Globus pallidus (tissue), 1 donor: ENCODE data around the gene PSMB3.
A peak's percentile ranks its signal among the peaks of the same experiment; 100 is the strongest.
"Not testable (repeated sequence)": the region's sequence is repeated elsewhere in the genome, so short reads cannot be mapped to it uniquely, and the experiment has no call there.

Experiments used
- DNase-seq: peaks from one replicate; pipeline ENCODE4 v3.0.0-alpha.2; 2015; ENCODE audit warnings: low spot score

Gene PSMB3

DNA sequence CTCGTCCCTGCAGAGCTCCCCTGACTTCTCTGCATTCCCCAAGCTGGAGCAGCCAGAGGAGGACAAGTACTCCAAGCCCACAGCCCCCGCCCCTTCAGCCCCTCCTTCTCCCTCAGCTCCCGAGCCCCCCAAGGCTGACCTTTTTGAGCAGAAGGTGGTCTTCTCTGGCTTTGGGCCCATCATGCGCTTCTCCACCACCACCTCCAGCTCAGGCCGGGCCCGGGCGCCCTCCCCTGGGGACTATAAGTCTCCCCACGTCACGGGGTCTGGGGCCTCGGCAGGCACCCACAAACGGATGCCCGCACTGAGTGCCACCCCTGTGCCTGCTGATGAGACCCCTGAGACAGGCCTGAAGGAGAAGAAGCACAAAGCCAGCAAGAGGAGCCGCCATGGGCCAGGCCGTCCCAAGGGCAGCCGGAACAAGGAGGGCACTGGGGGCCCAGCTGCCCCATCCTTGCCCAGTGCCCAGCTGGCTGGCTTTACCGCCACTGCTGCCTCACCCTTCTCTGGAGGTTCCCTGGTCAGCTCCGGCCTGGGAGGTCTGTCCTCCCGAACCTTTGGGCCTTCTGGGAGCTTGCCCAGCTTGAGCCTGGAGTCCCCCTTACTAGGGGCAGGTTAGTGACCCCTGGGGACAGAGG lies 36.1 kb upstream of the PSMB3 start:
- no peak for DNase-seq

DNA sequence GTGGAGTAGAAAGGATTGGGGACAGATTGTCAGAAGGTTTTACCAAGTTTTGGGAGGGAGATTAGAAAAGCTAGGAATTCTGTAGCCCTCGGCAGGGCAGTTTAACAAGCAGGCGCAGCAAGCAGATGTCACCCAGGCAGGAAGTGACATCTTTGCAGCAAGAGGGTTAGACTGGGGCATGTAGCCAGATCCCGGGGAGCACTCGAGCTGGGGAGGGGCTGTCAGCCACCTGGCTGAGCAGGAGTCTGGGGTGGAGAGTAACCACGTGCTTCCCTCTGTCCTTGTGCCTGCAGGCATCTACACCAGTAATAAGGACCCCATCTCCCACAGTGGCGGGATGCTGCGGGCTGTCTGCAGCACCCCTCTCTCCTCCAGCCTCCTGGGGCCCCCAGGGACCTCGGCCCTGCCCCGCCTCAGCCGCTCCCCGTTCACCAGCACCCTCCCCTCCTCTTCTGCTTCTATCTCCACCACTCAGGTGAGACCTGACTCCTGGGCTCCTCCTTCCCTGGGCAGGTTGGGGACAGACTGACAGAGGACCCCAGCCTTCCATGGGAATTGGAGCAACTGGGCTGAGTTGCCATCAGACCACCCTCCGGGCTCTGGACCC lies 35.3 kb upstream of the PSMB3 start:
- no peak for DNase-seq

DNA sequence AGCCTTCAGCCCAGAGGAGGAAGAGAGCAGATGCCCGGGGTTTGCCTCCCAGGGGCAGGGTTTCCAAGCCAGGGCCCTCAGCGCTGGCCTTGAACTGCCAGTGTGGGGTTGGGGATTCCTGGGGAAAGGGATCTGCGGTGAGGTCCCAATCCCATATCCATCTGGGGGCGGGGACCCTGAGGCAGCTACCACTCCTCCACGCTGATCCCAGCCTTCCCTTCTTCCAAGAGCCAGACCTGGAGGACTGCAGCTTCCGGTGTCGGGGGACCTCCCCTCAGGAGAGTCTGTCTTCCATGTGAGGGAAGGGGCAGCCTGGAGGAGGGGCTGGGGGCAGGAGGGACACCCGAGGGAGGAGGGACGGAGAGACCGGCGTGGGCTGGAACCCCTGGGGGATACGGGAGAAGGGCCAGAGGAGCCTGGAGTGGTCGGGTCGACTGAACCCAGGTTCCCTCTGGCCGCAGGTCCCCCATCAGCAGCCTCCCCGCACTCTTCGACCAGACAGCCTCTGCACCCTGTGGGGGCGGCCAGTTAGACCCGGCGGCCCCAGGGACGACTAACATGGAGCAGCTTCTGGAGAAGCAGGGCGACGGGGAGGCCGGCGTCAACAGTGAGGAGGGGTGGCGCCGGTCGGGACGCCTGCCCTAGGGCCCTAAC lies 33.1 kb upstream of the PSMB3 start:
- DNase-seq: no peak

DNA sequence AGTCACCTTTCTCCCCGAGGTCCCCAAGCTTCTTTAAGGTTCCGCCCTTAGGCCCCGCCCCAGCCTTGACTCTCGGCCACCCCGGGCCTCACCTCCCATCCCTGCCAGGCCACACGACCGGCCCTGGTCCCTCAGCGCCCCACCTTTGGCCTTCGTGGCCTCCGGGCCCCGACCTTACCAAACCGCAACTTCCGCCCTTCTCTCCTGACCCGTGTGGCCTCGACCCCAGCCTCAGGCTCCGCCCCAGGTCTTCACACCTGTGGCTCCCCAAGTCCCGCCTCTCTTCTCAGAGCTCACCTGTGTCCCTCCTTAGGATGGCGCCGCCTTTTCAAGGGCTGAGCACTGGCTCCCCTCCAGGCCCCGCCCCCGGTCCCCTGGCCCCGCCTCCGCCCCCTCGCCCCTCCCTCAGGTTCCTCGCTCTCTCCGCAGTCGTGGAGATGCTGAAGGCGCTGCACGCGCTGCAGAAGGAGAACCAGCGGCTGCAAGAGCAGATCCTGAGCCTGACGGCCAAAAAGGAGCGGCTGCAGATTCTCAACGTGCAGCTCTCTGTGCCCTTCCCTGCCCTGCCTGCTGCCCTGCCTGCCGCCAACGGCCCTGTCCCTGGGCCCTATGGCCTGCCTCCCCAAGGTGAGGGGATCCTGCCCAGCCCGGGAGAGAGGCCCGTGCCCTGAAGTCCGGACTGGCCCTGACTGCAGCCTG lies 32.4 kb upstream of the PSMB3 start:
- no peak for DNase-seq

DNA sequence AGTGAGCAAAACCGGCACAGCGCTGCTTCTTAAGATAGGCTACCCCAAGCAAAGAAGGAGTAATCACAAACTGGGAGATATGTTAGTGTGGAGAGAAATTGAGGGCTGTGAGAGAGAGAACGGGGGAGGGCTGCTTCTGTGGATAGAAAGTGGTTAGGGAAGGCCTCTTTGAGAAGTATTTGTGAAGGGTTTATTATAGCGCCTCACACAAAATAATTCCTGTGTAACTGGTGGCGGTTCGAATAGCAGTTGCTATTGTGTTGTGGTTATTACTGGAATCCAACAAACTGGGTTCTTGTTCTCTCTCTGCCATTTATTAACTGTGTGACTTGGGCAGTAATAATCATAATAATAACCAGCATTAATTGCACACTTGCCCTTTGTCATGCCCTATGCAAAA lies 31.6 kb upstream of the PSMB3 start:
- no peak for DNase-seq

DNA sequence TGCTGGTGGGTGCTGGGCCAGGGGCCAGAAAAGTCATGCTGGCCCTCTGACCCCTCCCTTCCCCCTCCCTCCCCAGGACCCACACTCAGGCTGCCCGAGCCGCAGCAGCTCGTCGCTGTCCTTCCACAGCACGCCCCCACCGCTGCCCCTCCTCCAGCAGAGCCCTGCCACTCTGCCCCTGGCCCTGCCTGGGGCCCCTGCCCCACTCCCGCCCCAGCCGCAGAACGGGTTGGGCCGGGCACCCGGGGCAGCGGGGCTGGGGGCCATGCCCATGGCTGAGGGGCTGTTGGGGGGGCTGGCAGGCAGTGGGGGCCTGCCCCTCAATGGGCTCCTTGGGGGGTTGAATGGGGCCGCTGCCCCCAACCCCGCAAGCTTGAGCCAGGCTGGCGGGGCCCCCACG lies 30.7 kb upstream of the PSMB3 start:
- DNase-seq: no peak

DNA sequence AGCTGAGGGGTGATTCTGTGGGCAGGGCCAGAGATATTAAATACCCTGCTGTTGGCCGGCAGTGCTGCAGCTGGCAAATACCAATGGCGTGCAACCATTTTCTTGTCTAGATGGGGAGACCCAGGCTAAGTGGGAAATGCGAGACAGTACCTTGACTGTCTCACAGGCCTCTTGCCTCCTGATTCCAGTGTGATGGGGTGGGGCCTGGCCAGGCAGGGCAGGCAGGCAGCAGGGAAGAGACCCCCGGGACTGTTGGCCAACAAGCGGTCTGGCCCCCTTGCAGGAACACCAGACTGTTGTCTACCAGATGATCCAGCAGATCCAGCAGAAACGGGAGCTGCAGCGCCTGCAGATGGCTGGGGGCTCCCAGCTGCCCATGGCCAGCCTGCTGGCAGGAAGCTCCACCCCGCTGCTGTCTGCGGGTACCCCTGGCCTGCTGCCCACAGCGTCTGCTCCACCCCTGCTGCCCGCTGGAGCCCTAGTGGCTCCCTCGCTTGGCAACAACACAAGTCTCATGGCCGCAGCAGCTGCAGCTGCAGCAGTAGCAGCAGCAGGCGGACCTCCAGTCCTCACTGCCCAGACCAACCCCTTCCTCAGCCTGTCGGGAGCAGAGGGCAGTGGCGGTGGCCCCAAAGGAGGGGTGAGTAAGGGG lies 28.1 kb upstream of the PSMB3 start:
- peak; percentile 94 for DNase-seq

DNA sequence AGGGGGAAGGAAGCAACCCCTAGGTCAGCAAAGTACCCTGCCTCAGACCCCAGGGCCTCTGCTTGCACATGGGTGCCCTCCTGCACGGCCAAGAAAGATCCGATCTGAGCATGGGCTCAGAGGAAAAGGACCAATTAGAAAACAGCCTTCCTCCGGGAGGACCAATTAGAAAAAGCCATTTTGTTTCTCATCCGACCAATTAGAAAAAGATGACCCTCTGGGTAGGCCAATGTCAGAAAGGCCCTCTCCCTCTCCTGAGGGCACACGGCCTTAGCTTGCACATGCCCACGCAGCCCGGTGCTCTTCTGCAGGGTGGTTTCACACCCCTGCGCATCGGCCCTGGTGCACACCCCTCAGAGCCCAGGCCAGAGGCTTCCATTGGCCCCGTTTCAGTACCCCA lies 27.5 kb upstream of the PSMB3 start:
- DNase-seq: peak; percentile 58

DNA sequence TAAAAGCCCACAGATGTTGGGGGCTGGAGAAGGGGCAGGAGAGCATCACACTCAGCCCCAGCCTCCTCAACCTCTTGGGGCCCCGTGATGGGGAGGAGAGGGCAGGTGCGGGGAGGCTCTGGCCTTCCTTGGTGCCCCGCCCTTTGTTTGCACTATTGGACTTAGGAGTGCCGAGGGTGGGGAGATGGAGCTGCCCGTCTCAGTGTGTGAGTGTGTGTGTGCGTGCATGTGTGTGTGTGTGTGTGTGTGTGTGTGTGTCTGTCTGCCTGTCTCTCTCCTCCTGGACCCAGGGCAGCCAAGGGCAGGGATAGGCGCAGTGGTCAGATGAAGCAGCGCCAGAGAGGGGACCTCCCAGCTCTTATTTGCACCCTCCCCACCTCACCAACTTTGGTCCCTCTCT lies 26.4 kb upstream of the PSMB3 start:
- DNase-seq: not testable (repeated sequence)

DNA sequence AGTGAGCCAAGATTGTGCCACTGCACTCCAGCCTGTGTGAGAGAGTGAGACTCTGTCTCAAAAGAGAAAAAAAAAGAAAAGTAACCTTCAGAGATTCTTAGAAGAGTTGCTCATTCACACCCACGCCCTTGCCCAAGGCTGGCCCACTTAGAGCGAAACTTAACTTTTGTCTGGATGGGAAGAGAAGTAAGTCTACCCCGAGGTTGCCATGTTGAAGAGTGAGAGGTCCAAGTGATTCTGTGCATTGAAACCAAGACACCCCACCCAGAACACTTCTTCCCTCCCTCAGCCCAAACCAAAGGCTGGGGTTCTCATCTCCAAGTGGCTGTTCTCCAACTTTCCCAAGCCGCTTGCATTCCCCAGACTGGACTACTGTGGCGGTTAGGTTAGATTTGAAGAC lies 24.8 kb upstream of the PSMB3 start:
- DNase-seq: no peak

DNA sequence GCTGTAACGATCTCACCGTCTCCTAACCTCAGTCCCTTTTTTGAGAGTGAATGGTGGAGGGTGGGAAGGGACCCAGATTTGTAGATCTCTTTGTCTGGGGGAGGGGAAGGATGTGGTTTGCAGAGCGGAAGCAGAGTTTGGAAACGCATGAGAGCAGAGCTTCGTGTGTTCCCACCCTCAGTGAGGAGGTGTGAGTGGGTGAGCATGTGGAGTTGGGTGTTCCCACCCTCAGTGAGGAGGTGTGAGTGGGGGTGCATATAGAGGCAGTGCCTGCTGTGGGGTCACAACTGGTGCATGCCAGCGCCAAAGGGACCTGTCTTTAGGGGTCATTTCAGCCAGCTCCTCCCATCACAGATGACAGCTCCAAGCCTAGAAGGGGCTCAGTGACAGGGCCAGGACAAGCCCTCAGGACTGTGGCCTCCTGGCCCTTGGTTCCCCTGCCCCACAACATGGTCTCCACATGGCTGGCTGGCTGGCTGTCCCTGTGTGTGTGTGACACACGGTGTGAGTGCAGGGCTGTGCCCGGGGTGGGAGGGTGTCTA lies 24.2 kb upstream of the PSMB3 start:
- DNase-seq: no peak

DNA sequence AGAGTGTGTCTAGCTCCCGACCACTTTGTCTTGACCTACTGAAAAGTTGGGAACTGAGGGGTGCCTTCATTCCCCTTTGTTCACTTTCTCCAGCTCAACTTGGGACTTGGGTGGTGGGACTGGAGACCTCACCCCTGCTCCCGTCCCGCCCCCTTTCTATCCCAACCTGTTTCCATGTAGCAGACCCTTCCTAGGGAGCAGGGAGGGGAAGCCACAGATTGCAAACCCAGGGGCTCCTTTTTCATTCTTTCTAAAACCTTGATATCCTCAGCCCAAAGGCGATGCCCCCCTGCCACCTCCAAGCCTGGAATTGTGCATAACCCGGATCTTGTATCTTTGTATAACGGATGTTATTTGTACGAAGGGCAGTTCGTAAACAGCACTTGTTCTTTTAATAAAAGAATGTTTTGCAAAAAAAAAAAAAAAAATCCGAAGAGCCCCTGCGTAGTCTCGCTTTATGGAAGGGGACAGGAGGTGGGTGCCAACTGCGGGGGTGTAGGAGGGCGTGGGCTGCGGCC lies 23.1 kb upstream of the PSMB3 start:
- no peak for DNase-seq

DNA sequence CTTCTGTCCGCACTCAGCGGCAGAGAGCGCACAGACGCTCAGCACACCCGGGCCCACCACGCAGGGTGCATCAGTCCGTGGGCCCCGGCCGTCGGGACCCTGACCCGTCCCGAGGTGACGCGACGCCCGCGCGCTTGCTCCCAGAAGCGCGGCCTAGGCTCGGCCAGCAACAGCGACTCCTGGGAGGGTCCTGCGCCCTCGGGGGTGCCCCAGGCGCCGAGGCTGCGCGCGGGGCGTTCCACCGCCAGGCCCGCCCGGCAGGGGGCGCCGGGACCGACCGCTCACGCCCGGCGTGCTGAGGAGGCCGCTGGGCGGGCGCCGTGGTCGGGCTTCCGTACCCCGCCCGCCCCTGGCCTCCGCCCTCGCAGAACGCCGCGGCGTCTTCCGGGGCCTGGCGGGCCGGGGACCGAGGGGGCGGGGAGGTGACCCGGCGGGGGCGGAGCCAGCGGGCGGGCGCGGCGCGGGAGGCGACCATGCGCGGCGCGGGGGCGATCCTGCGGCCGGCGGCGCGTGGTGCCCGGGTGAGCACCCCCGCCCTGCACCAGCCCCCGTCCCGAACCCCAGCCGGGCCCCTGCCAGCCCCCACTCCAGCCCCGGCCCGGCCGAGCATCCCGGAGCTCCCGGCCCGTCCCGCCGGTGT lies 22.5 kb upstream of the PSMB3 start, which contains the start of gene CISD3:
TSS of gene CISD3 (plus strand) at position 456 of the 640 bp plus-strand sequence. CDS start at position 474, 18 bp downstream.
- DNase-seq: peak; percentile 84

DNA sequence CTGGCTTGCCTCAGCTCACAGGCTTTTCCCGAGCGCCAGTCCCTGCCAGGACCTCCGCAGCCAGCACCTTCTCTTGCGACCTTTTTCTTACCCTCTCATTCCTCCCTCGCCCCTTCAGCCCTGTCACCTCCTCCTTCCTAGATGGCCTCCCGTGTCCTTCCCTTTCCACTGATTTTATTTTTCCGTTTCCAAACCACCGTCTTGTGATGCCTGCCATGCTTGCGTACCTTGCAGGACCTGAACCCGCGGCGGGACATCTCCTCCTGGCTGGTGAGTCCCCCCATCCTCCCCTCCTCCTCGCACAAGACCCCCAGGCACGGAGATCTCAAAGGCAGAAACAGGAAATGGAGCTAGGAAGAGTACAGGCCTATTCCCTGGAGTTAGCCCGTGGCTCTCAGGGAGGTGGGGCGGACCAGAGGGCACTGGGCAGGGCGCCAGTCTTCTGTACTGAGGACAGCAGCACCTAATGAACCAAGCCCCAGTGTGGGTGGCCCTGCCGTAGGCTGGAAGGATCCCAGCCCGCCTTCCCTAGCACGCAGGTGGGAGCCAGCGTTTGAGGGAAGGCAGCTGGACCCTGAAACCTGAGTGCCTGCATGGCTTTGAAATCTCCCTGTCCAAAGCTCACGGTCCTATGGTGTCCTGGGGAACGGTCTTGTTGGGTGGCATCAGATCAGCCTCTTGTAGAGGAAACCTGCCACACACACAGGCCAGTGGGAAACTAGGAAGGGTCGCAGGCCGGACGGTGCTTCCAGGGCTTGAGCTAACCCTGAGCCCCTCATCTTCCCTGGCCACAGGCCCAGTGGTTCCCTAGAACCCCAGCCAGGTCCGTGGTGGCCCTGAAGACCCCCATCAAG lies 21.8 kb upstream of the PSMB3 start:
- no peak for DNase-seq

DNA sequence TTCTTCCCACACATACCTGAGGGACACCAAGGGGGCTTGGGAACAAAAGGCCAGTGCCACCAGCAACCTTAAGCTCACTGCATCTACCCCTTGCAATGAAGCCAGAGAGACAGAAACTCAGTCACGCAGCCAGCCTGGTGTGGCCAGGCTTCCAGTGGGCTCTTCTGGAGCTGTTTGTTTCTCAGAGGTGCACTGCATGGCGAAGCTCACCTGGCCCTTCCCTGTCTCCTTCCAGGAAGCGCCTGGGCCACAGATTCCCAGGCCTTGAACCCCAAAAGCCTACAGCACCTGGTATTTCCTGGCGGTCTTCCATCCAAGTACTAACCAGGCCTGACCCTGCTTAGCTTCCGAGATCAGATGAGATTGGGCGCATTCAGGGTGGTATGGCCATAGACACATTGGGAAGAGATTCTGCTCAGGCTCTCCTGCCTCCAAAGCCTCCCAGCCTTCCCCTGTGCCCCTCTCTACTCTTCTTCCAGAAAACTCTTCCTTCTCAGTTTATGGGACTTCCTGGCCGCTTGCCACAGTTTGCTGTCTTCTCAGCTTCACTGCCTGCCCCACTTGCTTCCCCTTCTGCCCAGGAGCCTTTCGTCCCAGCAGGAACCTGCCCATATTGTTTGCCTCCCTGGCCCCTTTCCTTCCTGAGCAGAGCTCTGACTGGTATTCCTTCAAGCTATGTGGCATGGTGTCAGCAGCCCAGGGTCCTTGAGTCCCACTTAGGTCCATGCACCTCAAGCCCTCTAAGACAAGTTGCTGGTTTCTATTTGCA lies 20.8 kb upstream of the PSMB3 start:
- DNase-seq: no peak

DNA sequence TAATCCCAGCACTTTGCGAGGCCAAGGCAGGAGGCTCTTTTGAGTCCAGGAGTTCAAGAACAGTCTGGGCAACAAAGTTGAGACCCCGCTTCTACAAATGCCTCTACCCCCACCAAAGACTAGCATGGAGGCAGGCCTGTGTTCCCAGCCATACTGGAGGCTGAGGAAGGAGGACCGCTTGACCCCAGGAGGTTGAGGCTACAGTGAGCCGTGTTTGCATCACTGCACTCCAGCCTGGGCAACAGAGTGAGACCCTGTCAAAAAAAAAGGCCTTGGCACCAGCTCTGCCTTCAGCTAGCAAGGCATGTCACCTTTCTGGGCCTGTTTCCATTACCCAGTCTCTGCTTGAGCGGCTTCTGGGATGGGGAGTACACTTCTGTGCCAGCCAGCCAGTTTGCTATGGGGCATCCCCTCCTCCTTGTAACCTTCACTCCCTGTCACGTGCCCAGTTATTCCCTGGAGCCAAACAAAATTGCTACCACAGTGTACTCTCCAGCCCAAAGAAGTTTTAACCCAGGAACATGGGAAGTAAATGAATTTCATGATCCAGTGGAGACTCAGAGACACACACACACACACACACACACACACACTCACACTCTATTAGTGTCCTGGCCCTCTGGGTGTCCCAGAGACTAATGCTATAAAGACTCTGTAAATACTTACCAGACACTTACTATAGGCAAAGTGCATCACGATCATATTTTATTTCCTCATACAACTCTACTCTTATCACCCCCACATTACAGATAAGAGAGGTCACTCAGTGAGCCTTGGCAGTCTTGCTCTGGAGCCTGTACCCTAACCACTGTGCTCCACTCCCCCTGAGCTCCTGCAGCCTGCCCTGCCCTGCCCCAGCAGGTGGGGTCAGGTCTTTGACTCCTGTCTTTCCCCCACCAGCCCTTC lies 19.9 kb upstream of the PSMB3 start:
- DNase-seq: no peak

DNA sequence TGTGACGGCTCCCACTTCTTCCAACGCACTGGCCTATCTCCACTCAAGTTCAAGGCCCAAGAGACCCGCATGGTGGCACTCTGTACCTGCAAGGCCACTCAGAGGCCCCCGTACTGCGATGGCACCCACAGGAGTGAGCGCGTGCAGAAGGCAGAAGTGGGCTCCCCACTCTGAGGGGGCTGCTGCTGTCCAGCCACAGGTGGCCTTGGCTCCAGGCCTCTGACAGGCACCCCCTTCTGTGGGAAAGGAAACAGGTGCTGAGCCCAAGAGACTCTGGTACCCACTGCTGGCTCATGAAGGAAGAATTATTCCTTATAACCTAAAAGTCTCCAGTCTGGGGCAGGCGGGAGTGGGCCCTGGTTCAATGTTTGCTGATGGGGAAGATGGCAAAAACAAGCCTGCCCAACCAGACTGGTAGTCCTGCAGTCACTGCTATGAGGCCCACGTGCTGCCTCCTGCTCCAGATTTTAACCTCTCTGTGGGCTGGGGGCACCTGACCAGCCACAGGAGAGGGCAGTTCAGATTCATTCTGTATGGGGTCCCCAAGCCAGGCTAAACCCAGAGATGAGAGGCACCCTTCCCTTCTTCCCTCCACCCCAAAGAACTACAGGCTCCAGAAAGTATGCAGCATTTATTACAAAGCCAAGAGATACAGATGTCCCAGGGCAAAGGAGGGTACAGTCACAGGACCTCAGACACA lies 19.1 kb upstream of the PSMB3 start:
- no peak for DNase-seq
